ENCODE data around the gene TLR6.

- TF ChIP-seq, protein P1, sequence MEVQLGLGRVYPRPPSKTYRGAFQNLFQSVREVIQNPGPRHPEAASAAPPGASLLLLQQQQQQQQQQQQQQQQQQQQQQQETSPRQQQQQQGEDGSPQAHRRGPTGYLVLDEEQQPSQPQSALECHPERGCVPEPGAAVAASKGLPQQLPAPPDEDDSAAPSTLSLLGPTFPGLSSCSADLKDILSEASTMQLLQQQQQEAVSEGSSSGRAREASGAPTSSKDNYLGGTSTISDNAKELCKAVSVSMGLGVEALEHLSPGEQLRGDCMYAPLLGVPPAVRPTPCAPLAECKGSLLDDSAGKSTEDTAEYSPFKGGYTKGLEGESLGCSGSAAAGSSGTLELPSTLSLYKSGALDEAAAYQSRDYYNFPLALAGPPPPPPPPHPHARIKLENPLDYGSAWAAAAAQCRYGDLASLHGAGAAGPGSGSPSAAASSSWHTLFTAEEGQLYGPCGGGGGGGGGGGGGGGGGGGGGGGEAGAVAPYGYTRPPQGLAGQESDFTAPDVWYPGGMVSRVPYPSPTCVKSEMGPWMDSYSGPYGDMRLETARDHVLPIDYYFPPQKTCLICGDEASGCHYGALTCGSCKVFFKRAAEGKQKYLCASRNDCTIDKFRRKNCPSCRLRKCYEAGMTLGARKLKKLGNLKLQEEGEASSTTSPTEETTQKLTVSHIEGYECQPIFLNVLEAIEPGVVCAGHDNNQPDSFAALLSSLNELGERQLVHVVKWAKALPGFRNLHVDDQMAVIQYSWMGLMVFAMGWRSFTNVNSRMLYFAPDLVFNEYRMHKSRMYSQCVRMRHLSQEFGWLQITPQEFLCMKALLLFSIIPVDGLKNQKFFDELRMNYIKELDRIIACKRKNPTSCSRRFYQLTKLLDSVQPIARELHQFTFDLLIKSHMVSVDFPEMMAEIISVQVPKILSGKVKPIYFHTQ (CRISPR knock-in tag; IDR thresholded peaks at IDR 0.05), result no peak
- TF ChIP-seq, protein P2, sequence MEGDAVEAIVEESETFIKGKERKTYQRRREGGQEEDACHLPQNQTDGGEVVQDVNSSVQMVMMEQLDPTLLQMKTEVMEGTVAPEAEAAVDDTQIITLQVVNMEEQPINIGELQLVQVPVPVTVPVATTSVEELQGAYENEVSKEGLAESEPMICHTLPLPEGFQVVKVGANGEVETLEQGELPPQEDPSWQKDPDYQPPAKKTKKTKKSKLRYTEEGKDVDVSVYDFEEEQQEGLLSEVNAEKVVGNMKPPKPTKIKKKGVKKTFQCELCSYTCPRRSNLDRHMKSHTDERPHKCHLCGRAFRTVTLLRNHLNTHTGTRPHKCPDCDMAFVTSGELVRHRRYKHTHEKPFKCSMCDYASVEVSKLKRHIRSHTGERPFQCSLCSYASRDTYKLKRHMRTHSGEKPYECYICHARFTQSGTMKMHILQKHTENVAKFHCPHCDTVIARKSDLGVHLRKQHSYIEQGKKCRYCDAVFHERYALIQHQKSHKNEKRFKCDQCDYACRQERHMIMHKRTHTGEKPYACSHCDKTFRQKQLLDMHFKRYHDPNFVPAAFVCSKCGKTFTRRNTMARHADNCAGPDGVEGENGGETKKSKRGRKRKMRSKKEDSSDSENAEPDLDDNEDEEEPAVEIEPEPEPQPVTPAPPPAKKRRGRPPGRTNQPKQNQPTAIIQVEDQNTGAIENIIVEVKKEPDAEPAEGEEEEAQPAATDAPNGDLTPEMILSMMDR (IDR thresholded peaks at IDR 0.05), result no peak
- TF ChIP-seq ATF1 (CRISPR knock-in tag; IDR thresholded peaks at IDR 0.05) (no peak), ZNF232 (CRISPR knock-in tag; IDR thresholded peaks at IDR 0.05) (no peak), NR1H2 (CRISPR knock-in tag; IDR thresholded peaks at IDR 0.05) (no peak), SMAD3 (CRISPR knock-in tag; IDR thresholded peaks at IDR 0.05; ENCODE audit: borderline replicate concordance) (no peak), CREB1 (CRISPR knock-in tag; IDR thresholded peaks at IDR 0.05) (no peak), ZNF138 (CRISPR knock-in tag; conservative IDR thresholded peaks at IDR 0.05) (no peak), ZNF263 (CRISPR knock-in tag; IDR thresholded peaks at IDR 0.05; ENCODE audit: low read depth) (no peak), NFATC4 (CRISPR knock-in tag; IDR thresholded peaks at IDR 0.05) (no peak), USF2 (CRISPR knock-in tag; IDR thresholded peaks at IDR 0.05) (no peak), AFF4 (CRISPR knock-in tag; IDR thresholded peaks at IDR 0.05; ENCODE audit: borderline replicate concordance) (no peak)
- TF ChIP-seq, protein P3, sequence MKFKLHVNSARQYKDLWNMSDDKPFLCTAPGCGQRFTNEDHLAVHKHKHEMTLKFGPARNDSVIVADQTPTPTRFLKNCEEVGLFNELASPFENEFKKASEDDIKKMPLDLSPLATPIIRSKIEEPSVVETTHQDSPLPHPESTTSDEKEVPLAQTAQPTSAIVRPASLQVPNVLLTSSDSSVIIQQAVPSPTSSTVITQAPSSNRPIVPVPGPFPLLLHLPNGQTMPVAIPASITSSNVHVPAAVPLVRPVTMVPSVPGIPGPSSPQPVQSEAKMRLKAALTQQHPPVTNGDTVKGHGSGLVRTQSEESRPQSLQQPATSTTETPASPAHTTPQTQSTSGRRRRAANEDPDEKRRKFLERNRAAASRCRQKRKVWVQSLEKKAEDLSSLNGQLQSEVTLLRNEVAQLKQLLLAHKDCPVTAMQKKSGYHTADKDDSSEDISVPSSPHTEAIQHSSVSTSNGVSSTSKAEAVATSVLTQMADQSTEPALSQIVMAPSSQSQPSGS (CRISPR knock-in tag; IDR thresholded peaks at IDR 0.05; ENCODE audit: borderline replicate concordance, low read depth), result no peak
Measured at GRCh38 chr4:38867478-38868058, 11.0 kb upstream of the TLR6 start, which contains the start of gene FAM114A1.
